Transverse colon (tissue), 4 donors: ENCODE data around the gene CFAP299. TPM values are rescaled to one million over a fixed set of nuclear protein-coding genes. Genes with fewer than 3 reads are reported as not detected.

Experiments used
- DNase-seq: peaks from one replicate; pipeline ENCODE4 v3.0.0-alpha.2; 2019
- H3K27ac ChIP-seq, 4 donors: fragments of 200-600 bp; sonication (generic); 2 replicates each; pipeline ENCODE4 v1.5.1; 2016 to 2018; ENCODE audit warnings: inconsistent platforms in 4 of 4
- H3K27me3 ChIP-seq: fragments of 200-600 bp; sonication (generic); 2 replicates; pipeline ENCODE4 v1.5.1; 2017; ENCODE audit warnings: inconsistent platforms
- H3K36me3 ChIP-seq, 4 donors: fragments of 200-600 bp; sonication (generic); 2 replicates each; pipeline ENCODE4 v1.5.1; 2017 to 2019; ENCODE audit warnings: inconsistent platforms in 4 of 4
- H3K4me1 ChIP-seq, 4 donors: fragments of 200-600 bp; sonication (generic); 2 replicates each; pipeline ENCODE4 v1.5.1; 2017 to 2020; ENCODE audit warnings: inconsistent platforms in 4 of 4
- H3K4me3 ChIP-seq, 4 donors: fragments of 200-600 bp; sonication (generic); 1 replicate in 1 of 4; 2 replicates in 3 of 4; pipeline versions ENCODE4 v1.5.1 to v1.6.1; 2017 to 2019; ENCODE audit warnings: inconsistent platforms in 4 of 4
- H3K9me3 ChIP-seq, 2 donors: fragments of 200-600 bp; sonication (generic); 2 replicates each; pipeline ENCODE4 v1.5.1; 2017 to 2019; ENCODE audit warnings: inconsistent platforms in 2 of 2
- CTCF ChIP-seq, 5 experiments: fragments of 200-600 bp in 3 of 5; fragments of 450-650 bp in 2 of 5; sonication (generic) in 3 of 5; IDR thresholded peaks; 1 replicate in 2 of 5; 2 replicates in 3 of 5; pipeline ENCODE4 v1.5.1; 2016 to 2017; ENCODE audit warnings: antibody characterized with exemption in 5 of 5, inconsistent platforms in 3 of 5, mild to moderate bottlenecking in 2 of 5, moderate library complexity in 1 of 5
- EP300 ChIP-seq: sonication (generic); formaldehyde crosslinking; IDR thresholded peaks from one replicate; pipeline ENCODE4 v1.6.1; 2017; ENCODE audit warnings: antibody characterized with exemption, low read depth
- POLR2A ChIP-seq: fragments of 450-650 bp; IDR thresholded peaks from one replicate; pipeline ENCODE4 v1.6.1; 2016; ENCODE audit warnings: antibody characterized with exemption, mild to moderate bottlenecking, moderate library complexity
- POLR2AphosphoS5 ChIP-seq, 3 donors: sonication (generic); formaldehyde crosslinking; IDR thresholded peaks; one replicate each; pipeline ENCODE4 v1.6.1; 2016; ENCODE audit warnings: antibody characterized with exemption in 3 of 3
- WGBS, 2 donors: methylation state at CpG; one replicate each; pipeline ENCODE4 v1.1.5; 2018; ENCODE audit warnings: low coverage in 1 of 2; 5-methylcytosine and 5-hydroxymethylcytosine counted together
- in situ Hi-C, 4 donors: fragments of 200-750 bp; cut with MboI; loops; one replicate each; pipeline versions ENCODE4 v1.15.0 to v1.15.1; 2017; ENCODE audit warnings: low sequenced_read_pairs in 3 of 4, low pct_ligation_motif_present in 1 of 4, low pct_unique_long_range_greater_than_20kb in 1 of 4
- intact Hi-C: fragments of 100-400 bp; cut with DNase I; formaldehyde crosslinking; loops from one replicate; pipeline ENCODE4 v1.15.1; 2023; ENCODE audit warnings: low total_unique reads
- total RNA-seq, 4 donors: library from RNA; depleted of rRNA; stranded (reverse); fragments of >200 nt; gene quantifications; one replicate each; pipeline ENCODE4 v1.1.0, GENCODE V29; 2016

The CFAP299 gene
- total RNA-seq, 4 donors from 2014 or later, result not detected

DNA sequence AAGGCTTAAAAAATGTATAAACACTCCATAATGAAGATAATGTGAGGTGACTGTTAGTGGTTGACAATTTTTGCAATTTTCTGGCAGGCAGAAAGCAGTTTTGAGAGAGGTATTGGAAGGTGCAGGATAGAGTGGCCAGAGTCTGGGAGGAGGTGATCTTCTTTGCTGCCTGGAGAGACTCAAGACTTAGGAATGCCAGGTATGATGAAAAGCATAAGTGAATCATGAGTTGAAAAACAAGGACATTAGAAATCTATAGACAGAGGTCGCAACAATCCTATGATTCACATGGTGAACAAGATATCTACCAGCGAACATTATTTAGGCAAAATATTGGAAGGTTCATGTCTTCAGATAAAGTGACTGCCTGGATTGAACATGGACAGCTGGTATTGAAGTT, 118.5 kb downstream of the CFAP299 start:
- Histone ChIP-seq H3K4me3 (no peak overlapping the region), H3K4me1 (no peaks in the 10 kb centered on the region), H3K36me3 (no peaks in the 10 kb centered on the region), H3K27ac (no peak overlapping the region), H3K9me3 (no peaks in the 10 kb centered on the region), H3K27me3 (no peaks in the 10 kb centered on the region)
- DNase-seq, result no peak
- 90 to 96% methylated on average over 2 of the region's 2 CpGs for WGBS, 2 donors
- TF ChIP-seq POLR2A, result no peak
- TF ChIP-seq EP300, result no peak
- no peak for TF ChIP-seq POLR2AphosphoS5 (IDR thresholded peaks at IDR 0.05)
- no peak for TF ChIP-seq CTCF (IDR thresholded peaks at IDR 0.05)
- intact Hi-C loops (no loop called here), in situ Hi-C loops (no loop called here)

DNA sequence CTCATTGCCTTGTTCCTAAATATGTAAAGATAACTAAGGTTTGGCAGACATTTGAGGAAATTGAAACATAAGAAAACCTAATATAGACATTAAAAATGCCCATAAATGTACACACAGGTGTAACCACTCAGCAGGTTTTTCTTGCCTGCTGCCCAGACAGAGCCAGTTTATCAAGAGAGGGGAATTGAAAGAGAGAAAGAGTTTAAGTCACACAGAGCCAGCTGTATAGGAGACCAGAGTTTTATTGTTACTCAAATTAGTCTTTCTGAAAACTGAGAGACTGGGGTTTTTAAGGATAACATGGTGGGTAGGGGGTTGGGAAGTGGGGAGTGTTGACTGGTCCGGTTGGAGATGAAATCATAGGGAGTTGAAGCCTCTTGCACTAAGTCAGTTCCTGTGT, 119.0 kb downstream of the CFAP299 start:
- intact Hi-C loops, result no loop called here
- Histone ChIP-seq H3K36me3 (no peaks in the 10 kb centered on the region), H3K4me1 (no peaks in the 10 kb centered on the region), H3K4me3 (no peak overlapping the region), H3K27me3 (no peaks in the 10 kb centered on the region), H3K9me3 (no peaks in the 10 kb centered on the region), H3K27ac (no peak overlapping the region)
- 40 to 81% methylated on average over 1 of the region's 1 CpG for WGBS, 2 donors
- DNase-seq, result no peak
- in situ Hi-C loops, result no loop called here
- TF ChIP-seq CTCF (IDR thresholded peaks at IDR 0.05) (no peak), EP300 (no peak), POLR2AphosphoS5 (IDR thresholded peaks at IDR 0.05) (no peak), POLR2A (no peak)

GRCh38 chr4:80459918-80460473, 124.5 kb downstream of the CFAP299 start:
- H3K9me3 ChIP-seq, result no peaks in the 10 kb centered on the region
- TF ChIP-seq CTCF (IDR thresholded peaks at IDR 0.05), result peak in 1 of 5 experiments; percentile 7
- TF ChIP-seq POLR2AphosphoS5 (IDR thresholded peaks at IDR 0.05), result no peak
- no peaks in the 10 kb centered on the region for H3K4me1 ChIP-seq
- no peak overlapping the region for H3K4me3 ChIP-seq
- H3K27me3 ChIP-seq, result no peaks in the 10 kb centered on the region
- no peak overlapping the region for H3K27ac ChIP-seq
- no peaks in the 10 kb centered on the region for H3K36me3 ChIP-seq
- DNase-seq, result no peak
- 85% methylated on average over 1 of the region's 1 CpG; no CpG with 5 or more reads in 1 of the 2 donors for WGBS, 2 donors
- in situ Hi-C loops, result no loop called here
- intact Hi-C loops, result no loop called here

GRCh38 chr4:80461412-80461811, 125.9 kb downstream of the CFAP299 start:
- H3K4me3 ChIP-seq, result no peak overlapping the region
- no peaks in the 10 kb centered on the region for H3K9me3 ChIP-seq
- no peak for TF ChIP-seq EP300
- TF ChIP-seq POLR2A, result no peak
- TF ChIP-seq POLR2AphosphoS5 (IDR thresholded peaks at IDR 0.05), result no peak
- TF ChIP-seq CTCF (IDR thresholded peaks at IDR 0.05), result no peak
- no peaks in the 10 kb centered on the region for H3K4me1 ChIP-seq
- no peaks in the 10 kb centered on the region for H3K36me3 ChIP-seq
- H3K27ac ChIP-seq, result no peak overlapping the region
- H3K27me3 ChIP-seq, result no peaks in the 10 kb centered on the region
- in situ Hi-C loops (no loop called here), intact Hi-C loops (no loop called here)
- DNase-seq, result no peak
- WGBS, 2 donors, result 63 to 96% methylated on average over 1 of the region's 1 CpG
